HTR-8/SVneo (cell line): ENCODE data around the gene FAM47E.

ENCODE experiments used
- DNase-seq: peaks from one replicate; pipeline ENCODE4 v3.0.0; 2011; ENCODE audit warnings: low spot score, mixed read lengths; ENCODE audit not compliant: insufficient read length
- FAIRE-seq: peaks from 2 replicates; lab custom pipeline; 2011; peaks lifted over from hg19 to GRCh38; lab: Jason Lieb, UNC

FAM47E gene

GRCh38 chr4:76293772-76294171 lies 42.3 kb downstream of the FAM47E start:
- no peak for DNase-seq

DNA sequence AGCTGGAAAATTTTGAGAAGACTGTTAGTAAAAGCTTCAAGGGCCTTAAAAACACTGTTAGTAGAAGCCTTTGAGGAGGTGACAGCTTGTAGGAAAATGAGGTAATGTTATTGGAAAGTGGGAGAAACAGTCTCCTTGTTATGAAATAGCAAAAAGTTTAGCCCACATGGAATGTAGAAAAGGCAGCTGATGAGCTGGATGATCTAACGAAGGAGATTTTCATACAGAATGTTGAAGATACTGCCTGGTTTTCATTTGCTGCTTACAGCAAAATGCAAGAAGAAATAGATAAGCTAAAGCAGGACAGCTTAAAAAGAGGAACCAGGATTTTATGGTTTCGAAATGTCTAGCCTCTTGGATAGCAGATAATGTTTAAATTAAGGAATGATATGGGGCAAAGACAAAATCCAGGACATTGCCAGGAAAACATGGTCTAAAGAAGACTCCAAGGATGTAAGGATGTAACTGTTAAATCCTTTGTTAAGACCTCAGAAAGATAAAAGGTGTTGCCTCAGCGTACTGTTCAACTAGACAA lies 44.8 kb downstream of the FAM47E start:
- no peak for DNase-seq
- FAIRE-seq: no peak

More at GRCh38 chr4:76293772-76294171, 42.3 kb downstream of the FAM47E start:
- no peak for FAIRE-seq

GRCh38 chr4:76298227-76298626 lies 46.7 kb downstream of the FAM47E start:
- FAIRE-seq: no peak

DNA sequence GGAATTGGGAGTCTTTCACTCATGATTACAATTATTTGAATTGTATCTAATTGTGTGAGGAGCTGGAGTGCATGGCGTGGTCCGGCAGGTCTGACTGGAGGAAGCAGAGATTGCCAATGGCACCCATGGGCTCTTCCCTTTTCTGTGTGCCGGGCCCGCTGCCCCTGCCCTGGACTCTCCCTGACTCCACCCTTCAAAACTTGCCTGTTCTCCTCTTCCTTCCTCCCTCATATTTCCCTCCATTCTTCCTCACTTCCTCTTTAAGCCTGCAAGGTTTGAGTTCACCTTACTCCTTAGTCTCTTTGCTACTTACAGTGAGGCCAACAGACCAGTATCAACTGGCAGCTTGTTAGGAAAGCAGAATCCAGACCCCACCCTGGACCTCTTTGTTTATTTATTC lies 48.5 kb downstream of the FAM47E start:
- FAIRE-seq (no peak), DNase-seq (no peak)

More at GRCh38 chr4:76298227-76298626, 46.7 kb downstream of the FAM47E start:
- no peak for DNase-seq

DNA sequence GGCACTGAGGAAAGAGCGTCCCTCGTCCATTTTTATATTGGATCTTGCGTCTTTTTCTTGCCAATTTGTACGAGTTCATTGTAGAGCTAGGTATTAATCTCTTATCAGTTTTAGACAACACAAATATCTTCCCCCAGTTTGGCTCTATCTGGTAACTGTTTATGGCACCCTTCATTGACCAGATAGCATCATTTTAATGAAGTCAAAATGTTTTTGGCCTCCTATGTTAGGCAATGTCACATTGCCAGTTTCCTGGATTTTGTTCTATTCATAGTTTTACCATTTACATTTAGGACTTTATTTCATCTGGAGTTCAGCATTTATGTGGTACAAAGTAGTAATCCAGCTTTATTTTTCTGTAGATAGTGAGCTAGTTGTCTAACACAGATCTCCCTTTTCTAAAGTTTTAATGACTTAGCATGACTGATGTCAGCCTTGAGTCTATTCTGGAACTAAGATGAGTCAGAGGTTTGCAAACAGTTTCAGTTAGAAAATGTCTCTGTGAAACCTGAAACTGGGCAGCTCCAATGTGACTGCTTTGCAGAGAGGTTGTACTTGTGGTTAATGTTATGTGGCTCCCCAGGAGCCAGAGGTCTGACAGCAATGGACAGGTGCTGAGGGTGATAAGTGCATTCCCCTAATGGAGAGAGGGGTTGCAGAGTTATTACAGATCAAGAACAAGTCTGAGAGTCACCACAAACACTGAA lies 49.7 kb downstream of the FAM47E start:
- DNase-seq: peak; percentile 59
- no peak for FAIRE-seq

GRCh38 chr4:76301775-76302162 lies 50.2 kb downstream of the FAM47E start:
- no peak for DNase-seq

DNA sequence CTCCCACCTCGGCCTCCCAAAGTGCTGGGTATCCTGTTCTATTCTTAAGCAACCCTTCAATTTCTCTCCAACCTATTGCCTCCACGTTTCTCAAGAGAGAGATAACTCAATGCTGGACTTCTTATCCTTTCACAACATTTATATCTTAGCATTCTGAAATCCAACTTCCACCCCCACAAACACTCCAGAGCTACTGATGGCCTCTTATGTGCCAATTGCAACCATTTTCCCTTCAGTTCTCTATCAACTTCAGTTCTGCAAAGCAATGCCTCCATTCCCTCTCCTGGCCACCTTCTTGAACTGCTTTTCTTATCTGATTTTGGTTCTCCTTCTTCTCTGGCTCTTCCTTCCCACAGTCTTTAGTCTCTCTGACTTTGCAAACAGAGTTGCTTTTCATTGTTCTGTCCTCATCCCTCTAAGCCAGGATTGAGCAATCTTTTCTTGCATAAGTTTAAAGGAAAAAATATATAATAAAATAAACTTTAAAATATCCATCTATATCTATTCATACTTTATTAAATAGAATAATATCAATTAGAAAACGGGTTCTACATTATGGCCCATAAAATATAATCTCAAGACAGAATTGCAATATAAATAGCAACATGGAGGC lies 51.4 kb downstream of the FAM47E start:
- DNase-seq: no peak
- no peak for FAIRE-seq

More at GRCh38 chr4:76301775-76302162, 50.2 kb downstream of the FAM47E start:
- no peak for FAIRE-seq

DNA sequence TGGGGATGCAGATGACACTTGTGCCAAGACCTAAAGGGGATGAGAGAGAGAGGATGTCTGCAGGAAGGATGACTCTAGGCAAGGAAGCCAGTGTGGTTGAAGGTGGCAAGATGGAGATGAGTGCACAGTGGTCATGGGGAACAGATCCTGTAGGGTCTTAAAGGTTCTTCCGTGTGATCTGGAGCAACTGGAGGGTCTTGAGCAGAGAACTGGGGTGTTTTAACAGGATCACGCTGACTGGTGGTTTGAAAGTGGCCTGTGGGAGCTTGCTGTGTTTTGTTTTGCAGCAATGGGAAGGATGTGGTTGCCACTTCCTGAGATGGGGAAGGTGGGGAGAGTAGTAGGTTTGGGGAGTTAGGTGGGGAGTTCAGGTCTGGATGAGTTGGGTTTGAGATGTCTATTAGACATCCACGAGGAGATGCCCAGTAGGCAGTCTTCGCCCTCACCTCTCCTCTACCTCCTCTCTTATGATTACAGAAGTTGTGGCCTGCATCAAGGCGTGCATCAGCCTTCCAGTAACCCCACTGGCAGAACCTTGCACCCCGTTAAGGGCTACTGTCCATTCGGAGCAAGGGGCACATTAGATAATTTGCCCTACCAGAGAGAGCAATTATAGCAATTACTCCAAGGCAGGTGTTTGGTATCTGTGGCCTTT lies 53.6 kb downstream of the FAM47E start:
- FAIRE-seq: no peak

GRCh38 chr4:76305971-76306881 lies 54.7 kb downstream of the FAM47E start, which contains the start of gene STBD1:
TSS of gene STBD1 (plus strand) at chr4:76306733. CDS start at chr4:76306770, 37 bp downstream.
- FAIRE-seq: peak; percentile 46
- DNase-seq: peak; percentile 45

More for the DNA sequence above, 53.6 kb downstream of the FAM47E start:
- no peak for DNase-seq

DNA sequence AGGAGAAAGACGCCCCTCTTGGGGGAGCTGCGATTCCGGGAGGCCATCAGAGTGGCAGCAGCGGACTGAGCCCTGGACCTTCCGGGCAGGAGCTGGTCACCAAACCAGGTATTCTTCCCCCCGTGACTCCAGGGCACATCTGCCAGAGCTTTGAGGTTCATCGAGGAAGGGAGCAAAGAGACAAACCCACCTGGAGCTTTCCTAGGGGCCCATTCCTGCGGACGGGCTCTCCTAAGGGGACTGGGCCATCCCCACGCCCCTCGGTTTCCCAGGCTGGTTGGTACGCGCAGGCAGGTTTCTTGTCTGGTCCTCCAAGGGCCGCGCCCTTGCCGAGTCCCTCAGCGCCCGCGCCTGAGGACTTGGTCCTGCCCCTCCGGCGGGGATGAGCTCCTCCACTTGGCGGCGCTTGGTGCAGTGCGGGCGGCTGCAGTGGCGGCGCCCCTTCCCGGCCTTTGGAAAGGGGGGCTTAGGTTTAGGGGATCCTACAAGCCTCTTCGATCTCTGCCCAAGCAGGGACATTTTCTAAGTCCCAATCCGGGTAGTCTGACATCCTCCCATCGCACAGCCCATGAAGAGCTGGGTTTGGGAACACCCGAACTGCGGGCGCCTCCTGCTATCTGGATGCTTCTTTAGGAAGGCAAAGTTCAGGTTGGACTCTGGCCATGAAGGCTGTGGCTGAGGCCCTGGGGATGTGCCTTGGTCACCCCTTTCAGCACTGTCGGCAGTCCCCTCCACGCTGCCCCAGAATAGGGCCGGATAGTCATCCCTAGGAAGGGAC lies 55.5 kb downstream of the FAM47E start:
- FAIRE-seq: no peak

DNA sequence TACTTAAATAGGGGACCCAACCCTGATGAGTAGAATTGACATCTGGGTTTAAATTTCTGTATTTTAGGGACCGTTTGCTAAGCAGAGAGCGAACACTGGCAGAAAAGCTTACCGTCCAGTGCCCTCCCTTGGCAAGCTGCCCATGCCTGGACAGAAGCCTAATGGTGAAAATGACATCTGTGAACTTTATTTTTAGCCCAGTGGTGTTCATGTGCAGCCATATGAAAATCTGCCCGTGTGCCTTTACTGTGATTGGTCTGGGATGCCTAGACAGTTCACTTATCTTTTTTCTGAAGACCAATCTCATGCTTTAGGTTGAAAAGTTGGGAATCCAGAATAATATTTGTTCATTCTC lies 56.1 kb downstream of the FAM47E start:
- DNase-seq (no peak), FAIRE-seq (no peak)

More for the DNA sequence above, 55.5 kb downstream of the FAM47E start:
- peak; percentile 32 for DNase-seq

- DNase-seq: no peak
- FAIRE-seq: no peak
Observed at GRCh38 chr4:76308548-76308947, 57.0 kb downstream of the FAM47E start.

DNA sequence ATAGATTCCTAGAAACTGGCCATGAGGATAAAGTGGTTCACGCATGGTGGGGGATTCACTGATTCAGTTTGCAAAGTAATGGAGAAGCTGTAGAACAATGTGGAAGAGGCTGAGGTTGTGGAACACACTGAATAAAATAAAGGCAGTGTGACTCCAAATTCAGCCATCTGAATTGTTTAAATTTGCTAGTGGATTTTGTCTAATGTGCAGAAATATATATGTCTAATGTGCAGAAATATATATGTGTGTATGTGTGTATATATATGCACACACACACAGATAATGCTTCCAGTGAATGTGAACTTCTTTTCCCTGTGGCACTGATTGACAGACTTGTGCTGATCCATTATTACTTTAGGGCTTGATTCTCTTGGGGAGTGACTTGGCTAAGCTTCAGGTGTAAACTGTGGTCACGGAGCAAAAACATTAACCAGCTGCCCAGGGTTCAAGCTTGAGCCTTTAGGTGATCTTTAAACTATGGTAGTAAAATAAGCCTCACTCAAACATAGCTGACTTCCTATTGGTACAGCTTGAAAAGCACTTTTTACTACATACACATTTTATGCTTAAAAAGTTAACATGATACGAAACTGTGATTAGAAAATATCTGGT lies 58.5 kb downstream of the FAM47E start:
- DNase-seq: no peak
- FAIRE-seq: no peak

GRCh38 chr4:76310683-76311082 lies 59.2 kb downstream of the FAM47E start:
- DNase-seq (no peak), FAIRE-seq (no peak)

DNA sequence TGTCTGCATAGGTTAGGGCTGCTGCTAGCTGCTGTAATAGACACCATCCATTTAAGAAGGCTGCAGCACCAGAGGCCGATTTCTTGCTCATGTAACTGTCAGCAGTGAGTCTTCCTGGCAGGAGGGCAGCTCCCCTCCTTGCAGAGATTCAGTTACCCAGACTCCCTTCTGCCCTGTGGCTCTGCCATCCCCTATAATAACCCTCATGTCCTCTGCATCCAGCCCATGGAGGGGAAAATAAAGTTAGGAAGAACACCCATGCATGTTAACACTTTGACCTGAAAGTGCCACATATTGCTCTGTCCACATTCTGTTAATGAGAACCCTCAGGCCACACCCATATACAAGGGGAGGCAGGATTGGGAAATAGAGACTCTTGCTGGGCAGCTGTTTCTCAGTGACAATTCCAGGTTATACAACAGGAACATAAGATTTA lies 60.4 kb downstream of the FAM47E start:
- FAIRE-seq: no peak
- DNase-seq: no peak

GRCh38 chr4:76312457-76312856 lies 60.9 kb downstream of the FAM47E start:
- FAIRE-seq: no peak

DNA sequence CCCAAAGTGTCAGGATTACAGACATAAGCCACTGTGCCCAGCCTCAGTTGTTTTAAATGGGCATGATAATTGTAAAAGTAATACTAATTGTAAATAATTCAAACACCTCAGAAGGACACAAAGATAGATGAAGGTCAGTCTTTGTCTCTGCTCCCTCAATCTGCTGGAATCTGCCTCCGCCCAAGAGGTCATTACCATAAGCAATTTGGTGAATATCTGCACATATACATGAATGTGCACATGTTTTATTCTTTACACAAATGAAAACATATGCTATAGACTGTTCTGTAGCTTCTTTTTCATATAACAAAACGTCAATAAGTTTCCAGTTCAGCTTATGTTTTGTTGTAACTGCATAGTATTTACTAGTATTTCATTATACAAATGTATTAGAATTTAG lies 62.0 kb downstream of the FAM47E start:
- DNase-seq (no peak), FAIRE-seq (no peak)

More at GRCh38 chr4:76312457-76312856, 60.9 kb downstream of the FAM47E start:
- no peak for DNase-seq

DNA sequence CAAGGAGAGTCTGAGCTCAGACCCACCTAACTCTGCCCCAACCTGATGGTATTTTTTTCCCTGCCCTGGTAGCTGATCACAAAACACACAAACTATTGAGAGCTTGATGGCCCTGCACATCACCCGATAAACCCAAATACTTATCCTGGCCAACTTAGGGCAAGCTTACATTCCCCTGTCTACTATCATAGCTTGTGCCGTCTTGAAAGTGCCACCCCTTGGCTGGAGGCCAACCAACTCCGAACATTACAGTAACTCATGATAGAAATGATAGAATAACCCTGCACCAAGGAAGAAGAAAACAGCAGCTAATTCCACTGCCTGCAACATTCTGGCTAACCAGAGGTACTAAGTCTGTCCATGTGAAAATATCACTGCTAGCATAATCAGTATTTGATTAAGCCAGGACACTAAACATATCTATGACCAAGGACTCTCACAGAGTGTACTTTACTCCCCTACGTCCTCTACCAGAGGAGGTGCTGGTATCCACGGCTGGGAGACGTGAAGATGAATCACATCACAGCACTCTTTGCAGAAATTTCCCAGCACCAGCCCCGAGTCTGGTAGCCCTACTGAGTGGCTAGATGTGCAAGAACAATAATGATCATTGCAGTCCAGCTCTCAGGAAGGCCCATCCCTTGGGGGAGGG lies 63.9 kb downstream of the FAM47E start:
- DNase-seq (no peak), FAIRE-seq (no peak)
